ENCODE results near the gene PUM1.
"Not testable (repeated sequence)": the region's sequence is repeated elsewhere in the genome, so short reads cannot be mapped to it uniquely, and the experiment has no call there.

The PUM1 gene

GRCh38 chr1:30936541-30937171, 128.9 kb downstream of the PUM1 start:
- Histone ChIP-seq H3K14ac (ENCODE audit: low read length) (no peak overlapping the region), H3K9me3 (ENCODE audit: insufficient read depth, low read depth, low read length) (peaks cover 2% of the 10 kb centered on the region), H4K12ac (ENCODE audit: low read depth, low read length) (no peak overlapping the region), H3K9ac (ENCODE audit: low read length) (no peak overlapping the region), H3K79me2 (ENCODE audit: control insufficient read depth, insufficient read depth, low read length, poor library complexity) (no peaks in the 10 kb centered on the region), H3K4me2 (ENCODE audit: low read length) (no peak overlapping the region), H2BK5ac (ENCODE audit: low read depth, low read length, poor library complexity) (no peak overlapping the region), H2BK12ac (ENCODE audit: low read length) (no peak overlapping the region), H3K4me3 (ENCODE audit: low read depth, low read length) (no peak overlapping the region), H3K4me1 (ENCODE audit: control insufficient read depth in 1 of 2, insufficient read depth in 2 of 2, low read length in 2 of 2) (peaks cover 16 to 24% of the 10 kb centered on the region in 2 experiments), H4K91ac (ENCODE audit: low read depth, low read length) (no peak overlapping the region), H3K27ac (ENCODE audit: low read depth, low read length) (no peak overlapping the region), H3K79me1 (ENCODE audit: low read length) (peaks cover 5% of the 10 kb centered on the region), H3K18ac (ENCODE audit: low read length) (no peak overlapping the region), H3K36me3 (ENCODE audit: control insufficient read depth in 1 of 2, insufficient read depth in 2 of 2, low read length in 2 of 2) (peaks cover 37 to 55% of the 10 kb centered on the region in 2 experiments), H3K4ac (ENCODE audit: low read depth, low read length) (no peak overlapping the region), H2AK5ac (ENCODE audit: low read length) (no peak overlapping the region), H2BK120ac (ENCODE audit: insufficient read depth, low read length, poor library complexity) (no peak overlapping the region), H3K23ac (ENCODE audit: low read length) (no peak overlapping the region), H3K27me3 (ENCODE audit: insufficient read depth, low read length) (no peaks in the 10 kb centered on the region), H2AFZ (ENCODE audit: insufficient read depth, low read length, poor library complexity) (no peak overlapping the region), H4K8ac (ENCODE audit: low read depth, low read length) (no peak overlapping the region)
- no CpG with 5 or more reads among the region's 20 CpGs for WGBS (ENCODE audit: extremely low coverage, insufficient coverage, insufficient read length)
- DNase-seq, result no peak

DNA sequence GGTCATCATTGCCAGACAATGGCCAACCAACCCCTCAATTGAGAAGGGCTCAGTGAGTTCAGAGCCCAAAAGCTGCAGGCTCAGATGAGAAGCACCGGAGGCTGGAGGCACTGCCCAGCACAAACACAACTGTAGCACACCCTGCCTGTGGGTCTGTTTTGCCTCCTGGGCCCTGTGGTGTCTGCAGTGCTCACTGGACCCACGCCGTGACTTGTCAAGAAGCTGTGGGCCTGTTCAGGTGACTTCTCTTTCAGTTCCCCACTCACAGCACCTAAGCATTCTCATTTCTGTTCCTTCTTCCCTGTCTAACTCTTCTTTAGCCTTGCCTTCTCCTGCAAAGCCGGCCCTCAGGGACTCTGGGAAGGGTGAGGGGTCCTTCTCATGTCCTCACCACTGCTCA, 129.8 kb downstream of the PUM1 start:
- not testable (repeated sequence) for H3K79me1 ChIP-seq (ENCODE audit: low read length); H4K12ac ChIP-seq (ENCODE audit: low read depth, low read length); H3K9me3 ChIP-seq (ENCODE audit: insufficient read depth, low read depth, low read length); H4K91ac ChIP-seq (ENCODE audit: low read depth, low read length); H3K4me2 ChIP-seq (ENCODE audit: low read length); H3K4ac ChIP-seq (ENCODE audit: low read depth, low read length); H2BK12ac ChIP-seq (ENCODE audit: low read length); H3K9ac ChIP-seq (ENCODE audit: low read length); H3K27ac ChIP-seq (ENCODE audit: low read depth, low read length); H3K14ac ChIP-seq (ENCODE audit: low read length); H3K27me3 ChIP-seq (ENCODE audit: insufficient read depth, low read length); H3K4me3 ChIP-seq (ENCODE audit: low read depth, low read length); H3K79me2 ChIP-seq (ENCODE audit: control insufficient read depth, insufficient read depth, low read length, poor library complexity); H3K23ac ChIP-seq (ENCODE audit: low read length); H2AK5ac ChIP-seq (ENCODE audit: low read length); H2BK5ac ChIP-seq (ENCODE audit: low read depth, low read length, poor library complexity); H3K18ac ChIP-seq (ENCODE audit: low read length); H2AFZ ChIP-seq (ENCODE audit: insufficient read depth, low read length, poor library complexity); H2BK120ac ChIP-seq (ENCODE audit: insufficient read depth, low read length, poor library complexity); DNase-seq; H4K8ac ChIP-seq (ENCODE audit: low read depth, low read length)
- WGBS (ENCODE audit: extremely low coverage, insufficient coverage, insufficient read length), result no CpG with 5 or more reads among the region's 4 CpGs
- peaks cover 40 to 57% of the 10 kb centered on the region in 2 experiments for H3K36me3 ChIP-seq (ENCODE audit: control insufficient read depth in 1 of 2, insufficient read depth in 2 of 2, low read length in 2 of 2)
- H3K4me1 ChIP-seq (ENCODE audit: control insufficient read depth in 1 of 2, insufficient read depth in 2 of 2, low read length in 2 of 2), result peaks cover 16 to 24% of the 10 kb centered on the region in 2 experiments

GRCh38 chr1:30934613-30935012, 130.9 kb downstream of the PUM1 start:
- peak overlapping the region; percentile 81 for H4K91ac ChIP-seq (ENCODE audit: low read depth, low read length)
- DNase-seq, result no peak
- peak overlapping the region; percentile 69 for H3K18ac ChIP-seq (ENCODE audit: low read length)

DNA sequence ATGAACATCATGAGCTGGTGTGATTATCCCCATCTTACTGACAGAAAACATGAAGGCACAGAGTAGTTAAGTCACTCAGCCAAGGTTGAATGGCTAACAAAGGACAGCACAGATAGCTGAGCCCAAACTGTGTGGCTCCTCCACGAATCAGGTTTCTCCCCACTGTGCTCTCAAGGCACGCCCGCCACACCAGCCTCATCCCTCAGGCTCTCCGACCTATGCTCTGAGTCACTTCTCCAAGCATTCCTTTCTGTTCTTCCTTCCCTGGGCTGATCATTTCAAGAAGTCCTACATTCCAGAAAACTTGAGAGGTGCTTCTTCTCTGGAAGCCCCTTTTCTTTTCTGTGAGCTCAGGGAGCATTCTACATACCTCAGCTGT, 131.7 kb downstream of the PUM1 start:
- H3K79me1 ChIP-seq (ENCODE audit: low read length), result peaks cover 5% of the 10 kb centered on the region
- H3K14ac ChIP-seq (ENCODE audit: low read length), result no peak overlapping the region
- no peak overlapping the region for H3K4me3 ChIP-seq (ENCODE audit: low read depth, low read length)
- no peak overlapping the region for H4K12ac ChIP-seq (ENCODE audit: low read depth, low read length)
- H3K27me3 ChIP-seq (ENCODE audit: insufficient read depth, low read length), result no peaks in the 10 kb centered on the region
- H3K4me2 ChIP-seq (ENCODE audit: low read length), result peak overlapping the region; percentile 11
- H2AFZ ChIP-seq (ENCODE audit: insufficient read depth, low read length, poor library complexity), result no peak overlapping the region
- no peak overlapping the region for H4K8ac ChIP-seq (ENCODE audit: low read depth, low read length)
- peaks cover 2% of the 10 kb centered on the region for H3K9me3 ChIP-seq (ENCODE audit: insufficient read depth, low read depth, low read length)
- no peak overlapping the region for H2BK12ac ChIP-seq (ENCODE audit: low read length)
- peaks cover 16 to 28% of the 10 kb centered on the region in 2 experiments for H3K4me1 ChIP-seq (ENCODE audit: control insufficient read depth in 1 of 2, insufficient read depth in 2 of 2, low read length in 2 of 2)
- no peak overlapping the region for H3K18ac ChIP-seq (ENCODE audit: low read length)
- H3K9ac ChIP-seq (ENCODE audit: low read length), result no peak overlapping the region
- H2BK120ac ChIP-seq (ENCODE audit: insufficient read depth, low read length, poor library complexity), result no peak overlapping the region
- peak overlapping the region; percentile 86 for H3K27ac ChIP-seq (ENCODE audit: low read depth, low read length)
- H2BK5ac ChIP-seq (ENCODE audit: low read depth, low read length, poor library complexity), result no peak overlapping the region
- DNase-seq, result peak; percentile 52 to 59
- H3K23ac ChIP-seq (ENCODE audit: low read length), result no peak overlapping the region
- WGBS (ENCODE audit: extremely low coverage, insufficient coverage, insufficient read length), result no CpG with 5 or more reads among the region's 4 CpGs
- peaks cover 36 to 49% of the 10 kb centered on the region in 2 experiments for H3K36me3 ChIP-seq (ENCODE audit: control insufficient read depth in 1 of 2, insufficient read depth in 2 of 2, low read length in 2 of 2)
- H3K4ac ChIP-seq (ENCODE audit: low read depth, low read length), result no peak overlapping the region
- H4K91ac ChIP-seq (ENCODE audit: low read depth, low read length), result no peak overlapping the region
- no peaks in the 10 kb centered on the region for H3K79me2 ChIP-seq (ENCODE audit: control insufficient read depth, insufficient read depth, low read length, poor library complexity)
- H2AK5ac ChIP-seq (ENCODE audit: low read length), result no peak overlapping the region

More at GRCh38 chr1:30934613-30935012, 130.9 kb downstream of the PUM1 start:
- no peak overlapping the region for H2AFZ ChIP-seq (ENCODE audit: insufficient read depth, low read length, poor library complexity)
- H3K23ac ChIP-seq (ENCODE audit: low read length), result no peak overlapping the region
- peaks cover 40 to 55% of the 10 kb centered on the region in 2 experiments for H3K36me3 ChIP-seq (ENCODE audit: control insufficient read depth in 1 of 2, insufficient read depth in 2 of 2, low read length in 2 of 2)
- peak overlapping the region; percentile 71 for H4K12ac ChIP-seq (ENCODE audit: low read depth, low read length)
- H3K79me2 ChIP-seq (ENCODE audit: control insufficient read depth, insufficient read depth, low read length, poor library complexity), result no peaks in the 10 kb centered on the region
- peaks cover 2% of the 10 kb centered on the region for H3K9me3 ChIP-seq (ENCODE audit: insufficient read depth, low read depth, low read length)
- H3K4me3 ChIP-seq (ENCODE audit: low read depth, low read length), result no peak overlapping the region
- H3K9ac ChIP-seq (ENCODE audit: low read length), result no peak overlapping the region
- no peaks in the 10 kb centered on the region for H3K27me3 ChIP-seq (ENCODE audit: insufficient read depth, low read length)
- no peak overlapping the region for H2AK5ac ChIP-seq (ENCODE audit: low read length)
- no peak overlapping the region for H2BK12ac ChIP-seq (ENCODE audit: low read length)
- peak overlapping the region; percentile 86 for H3K27ac ChIP-seq (ENCODE audit: low read depth, low read length)
- H3K4me2 ChIP-seq (ENCODE audit: low read length), result no peak overlapping the region
- H2BK120ac ChIP-seq (ENCODE audit: insufficient read depth, low read length, poor library complexity), result peak overlapping the region; percentile 28
- H3K79me1 ChIP-seq (ENCODE audit: low read length), result peaks cover 5% of the 10 kb centered on the region
- H2BK5ac ChIP-seq (ENCODE audit: low read depth, low read length, poor library complexity), result peak overlapping the region; percentile 50
- H4K8ac ChIP-seq (ENCODE audit: low read depth, low read length), result peak overlapping the region; percentile 54
- peaks cover 16 to 24% of the 10 kb centered on the region in 2 experiments for H3K4me1 ChIP-seq (ENCODE audit: control insufficient read depth in 1 of 2, insufficient read depth in 2 of 2, low read length in 2 of 2)
- peak overlapping the region; percentile 25 for H3K4ac ChIP-seq (ENCODE audit: low read depth, low read length)
- WGBS (ENCODE audit: extremely low coverage, insufficient coverage, insufficient read length), result no CpG with 5 or more reads among the region's 3 CpGs
- peak overlapping the region; percentile 31 for H3K14ac ChIP-seq (ENCODE audit: low read length)

All from trophoblast cell (in vitro differentiated cells and primary cell).